ENCODE data around the gene ZDHHC14.

GRCh38 chr6:157412791-157413190, 31.8 kb downstream of the ZDHHC14 start:
- TF ChIP-seq CTCF (IDR thresholded peaks at IDR 0.05) (no peak), POLR2A (IDR thresholded peaks at IDR 0.05) (no peak)
